ENCODE data around the gene TBC1D9B.

- TF ChIP-seq CTCF (conservative IDR thresholded peaks at IDR 0.05; ENCODE audit: low read depth, low read length) (no peak), EZH2phosphoT487 (IDR thresholded peaks at IDR 0.05; ENCODE audit: borderline replicate concordance, low read length) (no peak), EZH2 (IDR thresholded peaks at IDR 0.05; ENCODE audit: low read length, unreplicated experiment) (no peak)
Measured at GRCh38 chr5:179906795-179907555, 722 bp downstream of the TBC1D9B start.
